DMS79 treated with DMSO at 0.1 percent for 48 hours (cell line): ENCODE results near the gene OR4N2.
"Not testable (repeated sequence)": the region's sequence is repeated elsewhere in the genome, so short reads cannot be mapped to it uniquely, and the experiment has no call there.

ENCODE experiments used
- DNase-seq: peaks from one replicate; lab custom pipeline; 2025; lab: John Stamatoyannopoulos, UW

Gene OR4N2

DNA sequence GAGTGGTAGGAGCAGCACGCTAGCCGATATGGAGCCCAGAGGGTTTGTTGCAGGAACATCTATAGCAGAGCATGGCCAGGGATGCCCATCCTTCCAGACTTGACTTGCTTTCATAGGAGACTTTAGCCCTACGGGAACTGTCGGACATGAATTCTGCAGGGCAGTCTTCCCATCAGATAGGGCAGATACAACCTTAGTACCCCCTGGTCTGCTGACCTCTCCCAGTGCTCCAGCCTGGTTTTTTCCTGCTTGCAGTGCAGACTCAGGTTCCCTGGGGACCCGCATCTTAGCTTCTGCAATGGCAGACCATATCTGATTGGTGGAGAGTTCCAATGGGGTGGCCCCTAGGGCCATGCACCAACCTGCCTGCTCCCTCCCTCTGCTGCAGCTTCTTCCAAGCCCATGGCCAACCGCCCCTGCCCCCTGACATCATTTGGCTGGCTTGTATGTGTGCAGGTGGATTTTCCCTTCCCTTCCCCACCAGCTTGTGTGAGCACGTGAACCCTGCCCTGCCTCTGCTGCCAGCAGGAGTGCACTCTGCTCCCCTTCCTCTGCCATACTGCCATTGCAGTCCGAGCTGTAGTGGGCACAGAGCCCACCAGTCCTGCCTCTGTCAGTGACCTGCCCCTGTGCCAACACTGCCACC, 30.8 kb downstream of the OR4N2 start:
- DNase-seq = not testable (repeated sequence)

DNA sequence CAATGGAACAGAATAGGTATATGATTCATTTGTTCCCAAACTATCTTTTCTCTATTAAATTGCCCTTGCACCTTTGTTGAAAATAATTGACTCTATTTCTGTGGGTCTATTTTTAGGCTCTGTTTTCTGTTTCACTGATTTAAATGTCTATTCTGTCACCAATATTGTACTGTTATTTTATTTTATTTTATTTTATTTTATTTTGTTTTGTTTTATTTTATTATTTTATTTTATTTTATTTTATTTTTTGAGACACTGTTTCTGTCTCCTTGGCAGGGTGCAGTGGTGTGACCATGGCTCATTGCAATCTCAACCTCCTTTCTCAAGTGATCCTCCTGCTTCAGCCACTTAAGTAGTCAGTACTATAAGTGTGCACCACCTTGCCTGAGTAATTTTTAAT, 34.9 kb downstream of the OR4N2 start:
- DNase-seq = no peak

DNA sequence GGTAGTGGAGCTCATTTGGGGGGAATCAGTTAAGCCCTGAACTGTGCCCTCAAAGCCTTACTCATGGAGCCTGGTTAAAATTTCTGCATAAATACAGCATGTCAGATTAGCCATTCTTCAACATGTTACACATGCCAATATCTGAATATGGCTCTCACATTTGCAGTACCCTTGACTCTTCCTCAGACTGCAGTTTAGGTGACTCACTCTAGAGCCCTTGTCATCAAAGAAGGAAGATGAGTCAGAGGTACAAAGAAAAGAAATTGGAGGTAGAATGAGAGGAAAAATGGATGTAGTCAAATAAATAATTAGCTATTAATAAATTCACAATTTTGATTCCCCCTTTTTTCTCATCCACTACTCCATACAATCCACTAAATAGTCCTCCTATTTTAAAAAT, 47.8 kb downstream of the OR4N2 start:
- no peak for DNase-seq

DNA sequence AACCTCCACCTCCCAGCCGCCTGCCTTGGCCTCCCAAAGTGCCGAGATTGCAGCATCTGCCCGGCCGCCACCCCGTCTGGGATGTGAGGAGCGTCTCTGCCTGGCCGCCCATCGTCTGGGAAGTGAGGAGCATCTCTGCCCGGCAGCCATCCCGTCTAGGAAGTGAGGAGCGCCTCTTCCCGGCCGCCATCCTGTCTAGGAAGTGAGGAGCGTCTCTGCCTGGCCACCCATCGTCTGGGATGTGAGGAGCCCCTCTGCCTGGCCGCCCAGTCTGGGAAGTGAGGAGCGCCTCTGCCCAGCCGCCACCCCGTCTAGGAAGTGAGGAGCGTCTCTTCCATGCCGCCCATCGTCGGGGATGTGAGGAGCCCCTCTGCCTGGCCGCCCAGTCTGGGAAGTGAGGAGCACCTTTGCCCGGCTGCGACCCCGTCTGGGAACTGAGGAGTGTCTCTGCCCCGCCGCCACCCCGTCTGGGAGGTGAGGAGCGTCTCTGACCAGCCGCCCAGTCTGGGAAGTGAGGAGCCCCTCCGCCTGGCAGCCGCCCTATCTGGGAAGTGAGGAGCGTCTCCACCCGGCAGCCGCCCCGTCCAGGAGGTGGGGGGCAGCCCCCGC, 62.6 kb downstream of the OR4N2 start:
- not testable (repeated sequence) for DNase-seq

DNA sequence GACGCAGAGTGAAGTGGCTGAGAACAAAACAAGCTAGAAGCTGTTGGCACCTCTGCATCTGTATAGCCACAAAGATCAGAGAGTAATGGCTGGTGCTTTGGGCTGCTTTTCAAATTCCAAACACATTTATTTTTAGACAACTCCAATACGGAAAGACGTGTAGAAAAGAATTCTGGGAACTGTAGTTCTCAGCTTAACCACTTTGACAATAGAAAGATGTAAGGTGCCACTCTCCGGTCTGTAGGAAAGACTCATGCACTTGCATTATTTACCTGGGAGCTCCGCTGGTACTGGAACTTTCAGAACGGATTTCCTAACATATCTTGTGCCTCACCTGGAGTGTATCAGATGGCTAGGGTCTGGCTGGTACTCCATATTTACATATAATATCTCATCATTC, 69.6 kb downstream of the OR4N2 start:
- DNase-seq = no peak

DNA sequence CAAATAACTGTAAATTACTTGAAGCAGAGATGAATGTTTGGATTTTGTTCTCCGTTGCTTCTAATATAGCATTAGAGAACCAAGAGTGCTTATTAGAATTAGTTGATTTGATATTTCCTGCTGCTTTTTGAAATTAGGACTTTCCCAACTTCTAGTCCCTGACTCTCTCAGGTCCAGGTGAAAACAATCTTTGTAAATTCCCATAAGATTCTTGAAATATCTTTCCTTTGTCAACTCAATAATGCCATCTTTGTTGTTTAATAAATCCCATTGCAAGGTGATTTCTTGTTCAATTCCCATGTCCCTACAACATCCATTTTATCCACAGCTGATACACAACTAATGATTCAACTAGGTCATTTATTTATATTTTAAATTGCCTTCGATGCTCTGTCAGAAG, 71.3 kb downstream of the OR4N2 start, which contains the start of gene OR4K2:
OR4K2 (plus strand) TSS at position 301 of the 400 bp plus-strand sequence. CDS start 1,126 bp downstream, outside the sequence.
- DNase-seq = no peak

DNA sequence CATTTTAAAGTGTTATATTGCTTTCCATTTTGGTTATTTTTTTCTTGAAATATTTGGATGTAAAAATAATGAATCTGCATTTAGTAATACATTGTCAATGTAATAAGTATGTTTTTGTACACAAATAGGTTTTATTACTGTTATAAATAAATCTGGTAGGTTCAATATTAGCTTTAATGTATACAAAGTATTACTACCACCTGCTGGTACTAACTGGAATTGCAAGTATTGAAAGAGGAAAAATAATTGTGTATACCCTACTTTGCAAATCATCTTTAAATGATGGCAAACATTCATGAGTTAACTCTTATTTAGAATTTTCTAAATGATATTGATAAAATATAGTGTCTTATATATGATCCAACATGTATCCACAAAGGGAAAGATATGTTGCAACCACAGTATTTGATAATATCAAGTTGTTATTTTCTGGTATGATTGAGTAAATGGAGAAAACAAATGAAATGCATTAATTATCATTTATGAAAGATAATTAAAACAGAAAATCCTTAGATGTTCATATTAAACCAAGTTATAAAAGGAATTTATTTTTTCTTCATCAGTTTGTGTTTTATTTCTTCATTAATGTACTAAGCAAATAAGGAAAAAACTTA, 74.6 kb downstream of the OR4N2 start:
- no peak for DNase-seq
